Right lung (tissue), 10 donors: ENCODE results near the gene SCNM1. TPM values are rescaled to one million over a fixed set of nuclear protein-coding genes. Genes with fewer than 3 reads are reported as not detected.

Source experiments
- DNase-seq, 2 donors: peaks; one replicate each; pipeline ENCODE4 v3.0.0-alpha.2; 2013
- long read RNA-seq, 8 donors: transcript quantifications; one replicate each; lab custom pipeline, GENCODE V29; 2026
- polyA plus RNA-seq, 5 donors: library from polyadenylated mRNA; unstranded; fragments of 120-200 nt; gene quantifications; one replicate each; pipeline versions ENCODE4 v1.2.1 to v1.2.3, GENCODE V29; 2013; ENCODE audit warnings: inconsistent platforms in 1 of 5, low replicate concordance in 1 of 5; ENCODE audit not compliant: insufficient read length in 5 of 5, insufficient read depth in 1 of 5

SCNM1 gene
- polyA plus RNA-seq: 10 to 100 TPM; 34.8 to 41.0 (median 39.2) TPM
- long read RNA-seq, donor 1, transcript SCNM1-206 (5 exons, 862 nt): minor isoform, 7 of 30 reads
- long read RNA-seq, donor 1, transcript SCNM1-202 (7 exons, 2,016 nt): major isoform, 15 of 30 reads
- long read RNA-seq, donor 1, transcript SCNM1-203 (2 exons, 619 nt): minor isoform, 7 of 30 reads
- long read RNA-seq, donor 1, partial matches to known transcripts: 0 of 30 reads
- long read RNA-seq, donor 1, other reads (novel, unspliced or antisense): 0 of 30 reads
- long read RNA-seq, donor 2, transcript SCNM1-202 (7 exons, 2,016 nt): major isoform, 8 of 23 reads
- long read RNA-seq, donor 2, partial matches to known transcripts: 7 of 23 reads
- long read RNA-seq, donor 2, other reads (novel, unspliced or antisense): 0 of 23 reads
- long read RNA-seq, donor 3, transcript SCNM1-202 (7 exons, 2,016 nt): minor isoform, 6 of 75 reads
- long read RNA-seq, donor 3, transcript SCNM1-203 (2 exons, 619 nt): major isoform, 9 of 75 reads
- long read RNA-seq, donor 3, partial matches to known transcripts: 22 of 75 reads
- long read RNA-seq, donor 3, other reads (novel, unspliced or antisense): 35 of 75 reads
- long read RNA-seq, donor 4, transcript SCNM1-202 (7 exons, 2,016 nt): major isoform, 5 of 13 reads
- long read RNA-seq, donor 4, partial matches to known transcripts: 0 of 13 reads
- long read RNA-seq, donor 4, other reads (novel, unspliced or antisense): 0 of 13 reads
- long read RNA-seq, donor 5, transcript SCNM1-201 (7 exons, 869 nt): minor isoform, 5 of 87 reads
- long read RNA-seq, donor 5, transcript SCNM1-202 (7 exons, 2,016 nt): major isoform, 15 of 87 reads
- long read RNA-seq, donor 5, transcript SCNM1-203 (2 exons, 619 nt): minor isoform, 7 of 87 reads
- long read RNA-seq, donor 5, partial matches to known transcripts: 22 of 87 reads
- long read RNA-seq, donor 5, other reads (novel, unspliced or antisense): 36 of 87 reads
- long read RNA-seq, donor 6, transcript SCNM1-202 (7 exons, 2,016 nt): major isoform, 9 of 20 reads
- long read RNA-seq, donor 6, partial matches to known transcripts: 0 of 20 reads
- long read RNA-seq, donor 6, other reads (novel, unspliced or antisense): 0 of 20 reads
- long read RNA-seq, donor 7, transcript SCNM1-202 (7 exons, 2,016 nt): major isoform, 6 of 7 reads
- long read RNA-seq, donor 7, partial matches to known transcripts: 0 of 7 reads
- long read RNA-seq, donor 7, other reads (novel, unspliced or antisense): 0 of 7 reads
- long read RNA-seq, donor 8, partial matches to known transcripts: 0 of 4 reads
- long read RNA-seq, donor 8, other reads (novel, unspliced or antisense): 0 of 4 reads

GRCh38 chr1:151165738-151166504, at the start of gene SCNM1, which contains the start of gene LYSMD1:
SCNM1 (plus strand) TSS chr1:151166144; CDS start chr1:151166153, 9 bp downstream.
LYSMD1 (minus strand) TSS chr1:151165902; CDS start chr1:151165258, 644 bp downstream.
- DNase-seq: peak; percentile 97

- no peak for DNase-seq
Observed at GRCh38 chr1:151124763-151125403, 41.1 kb upstream of the SCNM1 start.

GRCh38 chr1:151128800-151129199, 37.1 kb upstream of the SCNM1 start:
- no peak for DNase-seq

- DNase-seq: peak; percentile 83 to 87
Observed at GRCh38 chr1:151130987-151131586, 34.9 kb upstream of the SCNM1 start.

- no peak for DNase-seq
Observed at GRCh38 chr1:151131701-151132334, 34.1 kb upstream of the SCNM1 start.

- no peak for DNase-seq
Observed at GRCh38 chr1:151132335-151133017, 33.5 kb upstream of the SCNM1 start.

- no peak for DNase-seq
Observed at GRCh38 chr1:151133018-151133806, 32.7 kb upstream of the SCNM1 start.

GRCh38 chr1:151134396-151134795, 31.5 kb upstream of the SCNM1 start:
- no peak for DNase-seq

GRCh38 chr1:151134991-151135390, 31.0 kb upstream of the SCNM1 start:
- no peak for DNase-seq

GRCh38 chr1:151135433-151136385, 30.2 kb upstream of the SCNM1 start:
- DNase-seq: no peak

GRCh38 chr1:151137789-151138188, 28.2 kb upstream of the SCNM1 start:
- DNase-seq: no peak

GRCh38 chr1:151142411-151143056, 23.4 kb upstream of the SCNM1 start:
- no peak for DNase-seq

GRCh38 chr1:151143057-151143435, 22.9 kb upstream of the SCNM1 start:
- no peak for DNase-seq

- DNase-seq: no peak
Observed at GRCh38 chr1:151143986-151144385, 22.0 kb upstream of the SCNM1 start.

- DNase-seq: no peak
Observed at GRCh38 chr1:151144474-151145303, 21.3 kb upstream of the SCNM1 start.
